PFSK-1 (cell line): ENCODE results near the gene USF1.

Experiments used
- POLR2AphosphoS5 ChIP-seq: IDR thresholded peaks from 2 replicates; pipeline ENCODE4 v1.6.1; 2012; ENCODE audit warnings: low read depth, mild to moderate bottlenecking, control low read depth, low read length, moderate library complexity
- TF ChIP-seq, protein P1 (sequence below), 2 experiments: IDR thresholded peaks; 2 replicates each; pipeline versions ENCODE4 v1.6.1 to v1.8.0; 2011 to 2012; ENCODE audit warnings: low read depth in 2 of 2, low read length in 2 of 2, control low read depth in 1 of 2, inconsistent platforms in 1 of 2, mild to moderate bottlenecking in 1 of 2, moderate library complexity in 1 of 2; ENCODE audit not compliant: insufficient read depth in 1 of 2

DNA sequence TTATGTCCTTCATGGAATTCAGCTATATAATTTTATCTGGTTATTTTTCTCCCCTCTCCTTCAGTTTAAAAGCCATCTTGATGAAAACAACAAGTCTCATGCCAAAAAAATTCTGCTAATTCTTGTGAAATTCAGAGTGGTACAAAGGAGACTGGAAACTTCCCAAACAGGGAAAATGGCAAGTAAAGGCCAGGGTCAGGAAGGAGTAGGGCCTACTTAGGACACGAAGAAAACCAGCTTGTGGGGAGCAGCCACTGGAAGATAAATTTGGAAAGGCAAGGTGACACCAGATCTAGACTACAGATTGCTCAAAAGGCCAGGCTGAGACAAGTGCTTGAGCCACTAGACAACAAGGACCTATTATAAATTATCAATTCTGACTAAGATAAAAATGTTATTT lies 13.4 kb downstream of the USF1 start:
- TF ChIP-seq, protein P1, sequence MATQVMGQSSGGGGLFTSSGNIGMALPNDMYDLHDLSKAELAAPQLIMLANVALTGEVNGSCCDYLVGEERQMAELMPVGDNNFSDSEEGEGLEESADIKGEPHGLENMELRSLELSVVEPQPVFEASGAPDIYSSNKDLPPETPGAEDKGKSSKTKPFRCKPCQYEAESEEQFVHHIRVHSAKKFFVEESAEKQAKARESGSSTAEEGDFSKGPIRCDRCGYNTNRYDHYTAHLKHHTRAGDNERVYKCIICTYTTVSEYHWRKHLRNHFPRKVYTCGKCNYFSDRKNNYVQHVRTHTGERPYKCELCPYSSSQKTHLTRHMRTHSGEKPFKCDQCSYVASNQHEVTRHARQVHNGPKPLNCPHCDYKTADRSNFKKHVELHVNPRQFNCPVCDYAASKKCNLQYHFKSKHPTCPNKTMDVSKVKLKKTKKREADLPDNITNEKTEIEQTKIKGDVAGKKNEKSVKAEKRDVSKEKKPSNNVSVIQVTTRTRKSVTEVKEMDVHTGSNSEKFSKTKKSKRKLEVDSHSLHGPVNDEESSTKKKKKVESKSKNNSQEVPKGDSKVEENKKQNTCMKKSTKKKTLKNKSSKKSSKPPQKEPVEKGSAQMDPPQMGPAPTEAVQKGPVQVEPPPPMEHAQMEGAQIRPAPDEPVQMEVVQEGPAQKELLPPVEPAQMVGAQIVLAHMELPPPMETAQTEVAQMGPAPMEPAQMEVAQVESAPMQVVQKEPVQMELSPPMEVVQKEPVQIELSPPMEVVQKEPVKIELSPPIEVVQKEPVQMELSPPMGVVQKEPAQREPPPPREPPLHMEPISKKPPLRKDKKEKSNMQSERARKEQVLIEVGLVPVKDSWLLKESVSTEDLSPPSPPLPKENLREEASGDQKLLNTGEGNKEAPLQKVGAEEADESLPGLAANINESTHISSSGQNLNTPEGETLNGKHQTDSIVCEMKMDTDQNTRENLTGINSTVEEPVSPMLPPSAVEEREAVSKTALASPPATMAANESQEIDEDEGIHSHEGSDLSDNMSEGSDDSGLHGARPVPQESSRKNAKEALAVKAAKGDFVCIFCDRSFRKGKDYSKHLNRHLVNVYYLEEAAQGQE (IDR thresholded peaks at IDR 0.05; ENCODE audit: insufficient read depth in 1 of 2, low read depth in 2 of 2, low read length in 2 of 2): no peak
- no peak for TF ChIP-seq POLR2AphosphoS5
